Measurements from ENCODE around the gene SHC4.

The SHC4 gene

DNA sequence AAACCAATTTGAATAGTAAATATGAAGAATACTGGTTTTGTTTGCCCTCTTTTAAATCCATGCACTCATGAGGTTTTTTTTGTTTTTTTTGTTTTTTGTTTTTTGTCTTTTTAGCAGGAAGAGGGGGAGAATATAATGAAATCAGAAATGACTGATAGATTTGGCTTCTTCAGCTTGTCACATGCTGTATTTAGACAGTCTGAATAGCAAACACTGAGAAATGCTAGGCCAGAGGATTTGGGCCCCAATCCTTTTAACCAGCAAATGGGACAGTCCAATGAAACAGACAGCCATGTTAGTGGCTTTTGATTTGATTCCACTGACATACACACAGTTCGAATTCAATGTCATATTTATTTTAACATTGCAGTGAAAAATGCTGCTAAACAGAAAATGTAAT, 138.6 kb downstream of the SHC4 start:
- H3K18ac ChIP-seq (ENCODE audit: low read length) = no peak overlapping the region
- no peak overlapping the region for H2AK5ac ChIP-seq (ENCODE audit: low read length)
- H3K4me2 ChIP-seq (ENCODE audit: low read length) = no peak overlapping the region
- no peak overlapping the region for H4K8ac ChIP-seq (ENCODE audit: low read depth, low read length)
- no peak overlapping the region for H4K91ac ChIP-seq (ENCODE audit: low read depth, low read length)
- H3K36me3 ChIP-seq (ENCODE audit: control insufficient read depth in 1 of 2, insufficient read depth in 2 of 2, low read length in 2 of 2) = no peaks in the 10 kb centered on the region
- H3K14ac ChIP-seq (ENCODE audit: low read length) = no peak overlapping the region
- H3K79me2 ChIP-seq (ENCODE audit: control insufficient read depth, insufficient read depth, low read length, poor library complexity) = no peaks in the 10 kb centered on the region
- peaks cover 0 to 2% of the 10 kb centered on the region in 2 experiments for H3K4me1 ChIP-seq (ENCODE audit: control insufficient read depth in 1 of 2, insufficient read depth in 2 of 2, low read length in 2 of 2)
- H3K27ac ChIP-seq (ENCODE audit: low read depth, low read length) = no peak overlapping the region
- H2BK12ac ChIP-seq (ENCODE audit: low read length) = no peak overlapping the region
- H2AFZ ChIP-seq (ENCODE audit: insufficient read depth, low read length, poor library complexity) = no peak overlapping the region
- H3K4me3 ChIP-seq (ENCODE audit: low read depth, low read length) = no peak overlapping the region
- DNase-seq = no peak
- H3K9me3 ChIP-seq (ENCODE audit: insufficient read depth, low read depth, low read length) = no peaks in the 10 kb centered on the region
- H2BK120ac ChIP-seq (ENCODE audit: insufficient read depth, low read length, poor library complexity) = no peak overlapping the region
- no peaks in the 10 kb centered on the region for H3K27me3 ChIP-seq (ENCODE audit: insufficient read depth, low read length)
- no peak overlapping the region for H3K4ac ChIP-seq (ENCODE audit: low read depth, low read length)
- H4K12ac ChIP-seq (ENCODE audit: low read depth, low read length) = no peak overlapping the region
- no CpG with 5 or more reads among the region's 1 CpG for WGBS (ENCODE audit: extremely low coverage, insufficient coverage, insufficient read length)
- no peak overlapping the region for H3K9ac ChIP-seq (ENCODE audit: low read length)
- no peak overlapping the region for H2BK5ac ChIP-seq (ENCODE audit: low read depth, low read length, poor library complexity)
- no peak overlapping the region for H3K23ac ChIP-seq (ENCODE audit: low read length)
- H3K79me1 ChIP-seq (ENCODE audit: low read length) = no peaks in the 10 kb centered on the region

GRCh38 chr15:48823706-48824105, 140.0 kb downstream of the SHC4 start:
- DNase-seq = no peak
- Histone ChIP-seq H3K27ac (ENCODE audit: low read depth, low read length) (no peak overlapping the region), H3K4me1 (ENCODE audit: control insufficient read depth in 1 of 2, insufficient read depth in 2 of 2, low read length in 2 of 2) (peaks cover 0 to 2% of the 10 kb centered on the region in 2 experiments), H3K18ac (ENCODE audit: low read length) (no peak overlapping the region), H2BK120ac (ENCODE audit: insufficient read depth, low read length, poor library complexity) (no peak overlapping the region), H4K91ac (ENCODE audit: low read depth, low read length) (no peak overlapping the region), H3K9me3 (ENCODE audit: insufficient read depth, low read depth, low read length) (no peaks in the 10 kb centered on the region), H3K23ac (ENCODE audit: low read length) (no peak overlapping the region), H3K79me1 (ENCODE audit: low read length) (no peaks in the 10 kb centered on the region), H3K36me3 (ENCODE audit: control insufficient read depth in 1 of 2, insufficient read depth in 2 of 2, low read length in 2 of 2) (no peaks in the 10 kb centered on the region), H4K12ac (ENCODE audit: low read depth, low read length) (no peak overlapping the region), H4K8ac (ENCODE audit: low read depth, low read length) (no peak overlapping the region), H2AK5ac (ENCODE audit: low read length) (no peak overlapping the region), H3K9ac (ENCODE audit: low read length) (no peak overlapping the region), H2AFZ (ENCODE audit: insufficient read depth, low read length, poor library complexity) (no peak overlapping the region), H3K4ac (ENCODE audit: low read depth, low read length) (no peak overlapping the region), H3K4me2 (ENCODE audit: low read length) (no peak overlapping the region), H3K27me3 (ENCODE audit: insufficient read depth, low read length) (no peaks in the 10 kb centered on the region), H3K4me3 (ENCODE audit: low read depth, low read length) (no peak overlapping the region), H2BK5ac (ENCODE audit: low read depth, low read length, poor library complexity) (no peak overlapping the region), H3K14ac (ENCODE audit: low read length) (no peak overlapping the region), H3K79me2 (ENCODE audit: control insufficient read depth, insufficient read depth, low read length, poor library complexity) (no peaks in the 10 kb centered on the region), H2BK12ac (ENCODE audit: low read length) (no peak overlapping the region)
- no CpG with 5 or more reads among the region's 1 CpG for WGBS (ENCODE audit: extremely low coverage, insufficient coverage, insufficient read length)

- H3K36me3 ChIP-seq (ENCODE audit: control insufficient read depth in 1 of 2, insufficient read depth in 2 of 2, low read length in 2 of 2) = no peaks in the 10 kb centered on the region
- DNase-seq = no peak
- H3K4me3 ChIP-seq (ENCODE audit: low read depth, low read length) = no peak overlapping the region
- no CpG with 5 or more reads among the region's 1 CpG for WGBS (ENCODE audit: extremely low coverage, insufficient coverage, insufficient read length)
- H3K79me2 ChIP-seq (ENCODE audit: control insufficient read depth, insufficient read depth, low read length, poor library complexity) = no peaks in the 10 kb centered on the region
- H3K27ac ChIP-seq (ENCODE audit: low read depth, low read length) = no peak overlapping the region
- no peak overlapping the region for H3K4me2 ChIP-seq (ENCODE audit: low read length)
- no peak overlapping the region for H3K23ac ChIP-seq (ENCODE audit: low read length)
- no peaks in the 10 kb centered on the region for H3K9me3 ChIP-seq (ENCODE audit: insufficient read depth, low read depth, low read length)
- no peak overlapping the region for H4K12ac ChIP-seq (ENCODE audit: low read depth, low read length)
- H4K8ac ChIP-seq (ENCODE audit: low read depth, low read length) = no peak overlapping the region
- no peak overlapping the region for H3K4ac ChIP-seq (ENCODE audit: low read depth, low read length)
- no peak overlapping the region for H2AK5ac ChIP-seq (ENCODE audit: low read length)
- H2AFZ ChIP-seq (ENCODE audit: insufficient read depth, low read length, poor library complexity) = no peak overlapping the region
- H3K4me1 ChIP-seq (ENCODE audit: control insufficient read depth in 1 of 2, insufficient read depth in 2 of 2, low read length in 2 of 2) = peaks cover 0 to 2% of the 10 kb centered on the region in 2 experiments
- no peak overlapping the region for H3K9ac ChIP-seq (ENCODE audit: low read length)
- no peak overlapping the region for H3K18ac ChIP-seq (ENCODE audit: low read length)
- H3K79me1 ChIP-seq (ENCODE audit: low read length) = no peaks in the 10 kb centered on the region
- H2BK12ac ChIP-seq (ENCODE audit: low read length) = no peak overlapping the region
- H4K91ac ChIP-seq (ENCODE audit: low read depth, low read length) = no peak overlapping the region
- H3K27me3 ChIP-seq (ENCODE audit: insufficient read depth, low read length) = no peaks in the 10 kb centered on the region
- H2BK120ac ChIP-seq (ENCODE audit: insufficient read depth, low read length, poor library complexity) = no peak overlapping the region
- no peak overlapping the region for H3K14ac ChIP-seq (ENCODE audit: low read length)
- H2BK5ac ChIP-seq (ENCODE audit: low read depth, low read length, poor library complexity) = no peak overlapping the region
Observed at GRCh38 chr15:48823237-48823636, 140.5 kb downstream of the SHC4 start.

GRCh38 chr15:48814286-48814685, 149.4 kb downstream of the SHC4 start:
- Histone ChIP-seq H4K12ac (ENCODE audit: low read depth, low read length) (no peak overlapping the region), H3K9me3 (ENCODE audit: insufficient read depth, low read depth, low read length) (no peaks in the 10 kb centered on the region), H4K91ac (ENCODE audit: low read depth, low read length) (no peak overlapping the region), H3K18ac (ENCODE audit: low read length) (no peak overlapping the region), H2BK120ac (ENCODE audit: insufficient read depth, low read length, poor library complexity) (no peak overlapping the region), H3K79me1 (ENCODE audit: low read length) (peaks cover 3% of the 10 kb centered on the region), H3K14ac (ENCODE audit: low read length) (no peak overlapping the region), H3K9ac (ENCODE audit: low read length) (no peak overlapping the region), H3K4me3 (ENCODE audit: low read depth, low read length) (no peak overlapping the region), H3K36me3 (ENCODE audit: control insufficient read depth in 1 of 2, insufficient read depth in 2 of 2, low read length in 2 of 2) (no peaks in the 10 kb centered on the region), H3K79me2 (ENCODE audit: control insufficient read depth, insufficient read depth, low read length, poor library complexity) (no peaks in the 10 kb centered on the region), H2AFZ (ENCODE audit: insufficient read depth, low read length, poor library complexity) (no peak overlapping the region), H3K4me2 (ENCODE audit: low read length) (no peak overlapping the region), H4K8ac (ENCODE audit: low read depth, low read length) (no peak overlapping the region), H3K27ac (ENCODE audit: low read depth, low read length) (no peak overlapping the region), H2BK5ac (ENCODE audit: low read depth, low read length, poor library complexity) (no peak overlapping the region), H3K27me3 (ENCODE audit: insufficient read depth, low read length) (no peaks in the 10 kb centered on the region), H2AK5ac (ENCODE audit: low read length) (no peak overlapping the region), H2BK12ac (ENCODE audit: low read length) (no peak overlapping the region), H3K4me1 (ENCODE audit: control insufficient read depth in 1 of 2, insufficient read depth in 2 of 2, low read length in 2 of 2) (no peaks in the 10 kb centered on the region), H3K4ac (ENCODE audit: low read depth, low read length) (no peak overlapping the region), H3K23ac (ENCODE audit: low read length) (no peak overlapping the region)
- WGBS (ENCODE audit: extremely low coverage, insufficient coverage, insufficient read length) = no CpG with 5 or more reads among the region's 2 CpGs
- DNase-seq = no peak
